PC-9 (cell line): ENCODE data around the gene ASIC3.

Experiments
- EZH2 ChIP-seq: fragments of 200-600 bp; sonication (generic); IDR thresholded peaks from 2 replicates; pipeline ENCODE4 v1.8.0; 2017; ENCODE audit warnings: antibody characterized with exemption, low read depth
- TF ChIP-seq, protein P1 (sequence below): fragments of 200-600 bp; sonication (generic); conservative IDR thresholded peaks from 2 replicates; pipeline ENCODE4 v1.6.1; 2017; ENCODE audit warnings: mixed run types, antibody characterized with exemption, mild to moderate bottlenecking, moderate library complexity

DNA sequence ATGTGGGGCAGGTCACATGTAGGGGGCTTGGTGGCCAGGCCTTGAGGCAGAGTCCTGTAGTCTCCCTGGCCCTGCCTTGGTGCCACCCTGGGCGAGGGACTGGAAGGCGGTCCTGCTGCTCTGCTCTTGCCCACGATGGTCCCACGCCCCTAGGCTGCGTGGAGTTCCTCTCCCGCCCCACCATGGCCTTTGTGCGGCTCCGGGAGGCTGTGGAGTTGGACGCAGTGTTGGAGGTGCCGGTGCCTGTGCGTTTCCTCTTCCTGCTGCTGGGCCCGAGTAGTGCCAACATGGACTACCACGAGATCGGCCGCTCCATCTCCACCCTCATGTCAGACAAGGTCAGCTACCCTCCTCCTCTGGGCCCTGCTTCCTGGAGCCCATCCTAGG is 22.2 kb downstream of the ASIC3 start:
- TF ChIP-seq, protein P1, sequence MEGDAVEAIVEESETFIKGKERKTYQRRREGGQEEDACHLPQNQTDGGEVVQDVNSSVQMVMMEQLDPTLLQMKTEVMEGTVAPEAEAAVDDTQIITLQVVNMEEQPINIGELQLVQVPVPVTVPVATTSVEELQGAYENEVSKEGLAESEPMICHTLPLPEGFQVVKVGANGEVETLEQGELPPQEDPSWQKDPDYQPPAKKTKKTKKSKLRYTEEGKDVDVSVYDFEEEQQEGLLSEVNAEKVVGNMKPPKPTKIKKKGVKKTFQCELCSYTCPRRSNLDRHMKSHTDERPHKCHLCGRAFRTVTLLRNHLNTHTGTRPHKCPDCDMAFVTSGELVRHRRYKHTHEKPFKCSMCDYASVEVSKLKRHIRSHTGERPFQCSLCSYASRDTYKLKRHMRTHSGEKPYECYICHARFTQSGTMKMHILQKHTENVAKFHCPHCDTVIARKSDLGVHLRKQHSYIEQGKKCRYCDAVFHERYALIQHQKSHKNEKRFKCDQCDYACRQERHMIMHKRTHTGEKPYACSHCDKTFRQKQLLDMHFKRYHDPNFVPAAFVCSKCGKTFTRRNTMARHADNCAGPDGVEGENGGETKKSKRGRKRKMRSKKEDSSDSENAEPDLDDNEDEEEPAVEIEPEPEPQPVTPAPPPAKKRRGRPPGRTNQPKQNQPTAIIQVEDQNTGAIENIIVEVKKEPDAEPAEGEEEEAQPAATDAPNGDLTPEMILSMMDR, result no peak
- TF ChIP-seq EZH2, result no peak
